ENCODE measurements around the gene BRD1.
"Not testable (repeated sequence)": the region's sequence is repeated elsewhere in the genome, so short reads cannot be mapped to it uniquely, and the experiment has no call there.

BRD1 gene

GRCh38 chr22:49767355-49768062 lies 60.2 kb downstream of the BRD1 start:
- DNase-seq = no peak

- no peak for DNase-seq
Measured at GRCh38 chr22:49765951-49766350, 61.7 kb downstream of the BRD1 start.

GRCh38 chr22:49765091-49765771 lies 62.4 kb downstream of the BRD1 start:
- DNase-seq = no peak

- DNase-seq = no peak
Measured at GRCh38 chr22:49764127-49764581, 63.5 kb downstream of the BRD1 start.

GRCh38 chr22:49763696-49764095 lies 64.0 kb downstream of the BRD1 start:
- DNase-seq = no peak

- DNase-seq = no peak
Measured at GRCh38 chr22:49763138-49763537, 64.5 kb downstream of the BRD1 start.

GRCh38 chr22:49762571-49762970 lies 65.1 kb downstream of the BRD1 start:
- DNase-seq = not testable (repeated sequence)

- no peak for DNase-seq
Measured at GRCh38 chr22:49761836-49762235, 65.8 kb downstream of the BRD1 start.

- no peak for DNase-seq
Measured at GRCh38 chr22:49760630-49761571, 66.8 kb downstream of the BRD1 start.

GRCh38 chr22:49760280-49760629 lies 67.4 kb downstream of the BRD1 start:
- no peak for DNase-seq

GRCh38 chr22:49756676-49757075 lies 71.0 kb downstream of the BRD1 start:
- no peak for DNase-seq

GRCh38 chr22:49756201-49756600 lies 71.5 kb downstream of the BRD1 start:
- no peak for DNase-seq

- DNase-seq = no peak
Measured at GRCh38 chr22:49755631-49756001, 72.1 kb downstream of the BRD1 start.

GRCh38 chr22:49754696-49755630 lies 72.7 kb downstream of the BRD1 start:
- DNase-seq = no peak

- no peak for DNase-seq
Measured at GRCh38 chr22:49753961-49754695, 73.5 kb downstream of the BRD1 start.

- no peak for DNase-seq
Measured at GRCh38 chr22:49753276-49753890, 74.3 kb downstream of the BRD1 start.

- DNase-seq = no peak
Measured at GRCh38 chr22:49752598-49753091, 75.0 kb downstream of the BRD1 start.

- no peak for DNase-seq
Measured at GRCh38 chr22:49751966-49752597, 75.6 kb downstream of the BRD1 start.

- DNase-seq = no peak
Measured at GRCh38 chr22:49751318-49751965, 76.2 kb downstream of the BRD1 start.
